Stimulated activated CD8-positive, alpha-beta memory T cell treated with anti-CD3 and anti-CD28 coated beads, Interleukin-2, amount 100 ng/mL, for 1 hour (primary cell): ENCODE measurements around the gene HTRA1.

Experiments
- DNase-seq, 2 donors: peaks; one replicate each; pipeline ENCODE4 v3.0.0-alpha.2; 2020; ENCODE audit warnings: low read depth in 2 of 2

HTRA1 gene

GRCh38 chr10:122515588-122516231 lies 54.4 kb downstream of the HTRA1 start:
- peak; percentile 8 to 39 for DNase-seq

- no peak for DNase-seq
Measured at GRCh38 chr10:122516734-122517133, 55.4 kb downstream of the HTRA1 start.

GRCh38 chr10:122519144-122519543 lies 57.8 kb downstream of the HTRA1 start:
- DNase-seq = no peak

GRCh38 chr10:122519873-122520272 lies 58.5 kb downstream of the HTRA1 start:
- DNase-seq = no peak

DNA sequence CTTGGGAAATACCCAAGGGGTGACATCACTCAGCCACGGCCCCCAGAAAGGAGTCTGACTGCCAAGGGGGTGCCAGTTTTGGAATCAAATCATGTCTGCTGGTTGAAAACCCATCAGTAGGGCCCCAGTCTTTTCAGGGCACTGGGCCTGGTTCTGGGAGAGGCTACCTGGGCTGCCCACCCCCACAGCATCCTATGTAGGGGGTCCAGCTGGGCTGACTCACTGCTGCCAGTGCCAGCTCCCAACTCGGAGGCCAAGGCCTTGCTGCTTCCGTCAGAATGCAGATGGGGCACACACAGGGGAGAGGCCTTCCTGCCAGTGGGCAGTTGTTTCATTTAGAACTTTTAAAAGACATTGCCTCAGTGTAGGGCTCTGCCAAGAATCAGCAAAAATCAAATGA lies 59.7 kb downstream of the HTRA1 start:
- DNase-seq = no peak

DNA sequence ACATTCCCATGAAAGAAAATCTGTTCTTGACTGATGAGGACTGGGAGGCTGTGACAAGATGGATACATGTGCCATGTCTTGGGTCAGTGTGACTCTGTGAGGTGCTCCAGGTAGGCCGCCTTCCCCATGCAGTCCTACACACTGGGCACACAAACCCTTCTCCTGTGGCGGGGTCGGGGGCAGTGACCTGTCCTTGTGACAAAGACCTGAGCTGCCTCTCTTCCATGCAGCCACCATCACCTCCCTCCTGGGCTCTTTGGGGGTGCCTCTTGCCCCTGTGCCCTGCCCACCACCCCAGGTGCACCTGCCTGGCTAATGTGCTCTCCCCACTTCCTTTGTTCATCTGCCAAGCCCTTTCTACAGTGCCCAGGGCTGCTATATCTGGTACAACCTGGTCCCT lies 63.5 kb downstream of the HTRA1 start:
- DNase-seq = no peak

GRCh38 chr10:122525788-122526187 lies 64.4 kb downstream of the HTRA1 start:
- no peak for DNase-seq

DNA sequence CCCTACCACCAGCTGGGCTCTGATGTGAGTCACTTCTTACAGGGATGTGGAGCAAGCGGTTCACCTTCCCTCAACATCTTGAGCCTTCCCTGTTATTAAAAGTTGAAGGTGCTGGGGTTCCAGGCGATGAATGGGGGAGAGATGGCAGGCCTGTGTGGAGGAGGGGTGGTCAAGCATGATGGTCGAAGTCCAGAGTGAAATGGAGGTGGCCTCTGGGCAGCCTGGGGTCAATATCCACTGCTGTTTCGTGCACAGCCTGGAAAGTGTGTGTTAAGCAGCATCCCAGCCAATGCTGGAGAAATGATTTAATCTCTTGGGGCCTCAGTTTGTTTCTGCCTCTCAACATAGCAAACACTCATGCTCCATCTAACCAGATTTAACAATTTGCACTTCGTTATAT lies 65.5 kb downstream of the HTRA1 start:
- no peak for DNase-seq

DNA sequence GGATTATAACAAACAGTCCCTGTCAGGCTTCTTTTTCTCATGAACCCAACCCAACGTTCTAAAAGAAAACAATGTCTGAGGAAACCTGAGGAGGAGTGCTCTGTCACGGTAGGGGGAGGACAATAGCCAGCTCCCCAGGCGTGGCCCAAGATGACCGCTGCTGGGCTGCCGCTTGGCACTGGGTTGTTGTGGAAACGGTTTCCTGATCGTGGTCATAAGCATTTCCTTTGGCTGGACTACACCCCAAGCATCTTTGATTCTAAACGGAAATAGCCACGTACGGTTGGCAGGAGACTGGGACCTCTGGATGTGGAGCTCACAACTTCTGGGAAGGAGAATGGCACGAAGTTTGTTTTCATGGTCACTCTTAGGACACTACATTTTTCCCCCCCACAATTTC lies 68.8 kb downstream of the HTRA1 start:
- DNase-seq = no peak

GRCh38 chr10:122531261-122531660 lies 69.9 kb downstream of the HTRA1 start:
- no peak for DNase-seq

DNA sequence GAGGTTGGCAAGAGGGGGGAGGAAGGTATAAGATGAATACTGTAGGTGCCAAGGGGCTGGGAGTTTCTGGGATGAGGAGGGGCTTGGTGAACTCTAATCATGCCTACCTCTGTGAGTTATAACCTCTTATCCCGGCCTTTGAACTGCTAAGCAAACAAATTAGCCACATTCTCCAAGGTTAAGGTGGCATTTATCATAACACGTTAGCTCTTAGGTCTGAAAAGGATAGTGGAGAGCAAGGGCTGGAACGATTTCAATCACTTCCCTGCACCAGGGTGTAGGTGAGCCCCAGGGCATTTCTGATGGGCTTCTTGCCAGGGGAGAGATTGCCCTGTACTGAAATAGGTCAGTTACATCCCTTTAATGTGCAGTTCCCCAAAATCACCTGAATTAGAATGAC lies 70.6 kb downstream of the HTRA1 start:
- DNase-seq = no peak

DNA sequence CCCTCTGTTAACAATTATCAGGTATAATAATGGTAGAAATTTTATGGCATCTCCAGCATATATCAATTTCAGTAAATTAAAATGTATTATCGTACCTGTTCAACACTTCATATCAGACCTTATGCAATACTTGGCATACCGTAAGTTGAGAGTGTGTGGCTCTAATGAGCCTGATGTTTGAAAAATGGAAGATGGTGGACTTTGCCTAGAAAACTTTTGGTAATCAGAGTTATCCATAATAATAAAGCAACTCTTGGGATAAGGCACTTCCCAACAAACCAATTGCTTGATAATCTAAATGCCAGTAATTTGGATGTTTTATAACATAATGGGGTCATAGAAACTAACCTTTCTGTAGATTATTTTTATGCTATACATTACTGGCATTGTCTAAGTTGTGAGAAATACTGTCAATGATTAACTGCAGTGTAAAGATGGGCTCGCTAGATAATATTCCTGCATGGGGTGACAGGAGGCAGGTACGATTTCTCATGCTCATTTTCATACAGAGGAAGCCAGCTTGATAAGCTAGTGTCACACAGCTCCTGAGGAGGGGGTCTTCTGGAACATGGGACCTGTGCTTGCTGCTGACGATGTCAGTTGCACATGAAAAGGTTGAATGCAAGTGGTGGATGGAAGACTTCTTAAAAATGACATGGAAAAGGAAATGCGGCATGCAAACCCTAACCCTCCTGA lies 71.4 kb downstream of the HTRA1 start:
- DNase-seq = no peak

GRCh38 chr10:122537545-122537944 lies 76.2 kb downstream of the HTRA1 start:
- DNase-seq = no peak

DNA sequence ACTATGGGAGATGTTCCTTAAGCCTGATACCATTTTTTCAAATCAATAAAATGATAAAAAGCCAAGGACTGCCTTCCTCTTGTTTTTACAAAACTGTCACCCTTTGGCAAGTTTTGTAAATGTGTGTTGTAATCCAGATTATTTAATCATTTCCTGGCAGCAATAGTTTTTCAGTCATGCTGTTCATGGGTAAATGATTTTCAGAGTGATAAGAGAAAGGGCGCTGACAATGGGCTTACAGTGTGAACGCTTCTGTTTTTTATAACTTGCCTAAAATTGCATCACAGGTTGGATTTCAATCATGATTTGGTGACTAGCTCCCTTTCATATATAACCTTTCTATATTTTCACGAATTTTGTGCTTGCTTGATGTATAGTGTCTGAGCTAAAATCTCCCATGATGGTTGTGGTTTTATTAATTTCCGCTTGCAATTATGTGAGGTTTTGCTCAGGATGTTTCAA lies 80.2 kb downstream of the HTRA1 start:
- no peak for DNase-seq

DNA sequence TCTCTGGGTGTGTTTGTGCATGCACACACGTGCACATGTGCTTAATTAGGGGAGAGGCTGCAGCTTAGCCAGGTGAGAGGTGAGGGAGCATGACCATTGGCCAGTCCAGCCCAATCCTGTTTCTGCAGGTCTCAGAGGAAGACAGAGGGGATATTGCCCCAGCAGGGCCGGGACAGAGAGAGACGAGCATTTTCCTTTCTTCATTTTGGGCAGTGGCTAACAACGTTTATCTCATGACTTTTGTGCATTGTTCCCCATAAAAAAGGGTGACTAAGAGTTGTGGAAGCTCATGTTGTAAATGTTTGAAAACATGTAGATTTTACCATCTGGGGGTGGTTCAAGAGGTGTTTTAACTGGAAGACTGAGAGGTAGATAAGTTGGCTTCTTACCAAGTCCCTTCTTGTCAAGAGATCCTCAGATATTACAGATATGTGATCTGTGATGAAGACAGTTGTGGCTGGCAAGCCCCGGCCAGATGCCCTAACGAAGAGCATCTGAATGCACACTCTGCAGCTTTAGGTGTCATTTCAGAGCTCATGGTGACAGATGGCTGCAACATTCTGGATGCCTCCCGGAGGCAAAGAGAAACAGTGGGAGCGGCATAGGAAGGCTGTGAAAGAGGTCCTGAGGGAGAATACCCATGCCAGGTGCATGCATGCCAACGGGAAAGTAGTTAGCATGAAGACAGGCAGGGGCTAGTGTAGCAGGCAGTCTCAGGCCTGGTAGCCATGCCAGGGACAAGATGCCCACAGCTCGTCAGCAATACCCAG lies 82.5 kb downstream of the HTRA1 start:
- DNase-seq = no peak

GRCh38 chr10:122544493-122544892 lies 83.1 kb downstream of the HTRA1 start:
- DNase-seq = no peak

DNA sequence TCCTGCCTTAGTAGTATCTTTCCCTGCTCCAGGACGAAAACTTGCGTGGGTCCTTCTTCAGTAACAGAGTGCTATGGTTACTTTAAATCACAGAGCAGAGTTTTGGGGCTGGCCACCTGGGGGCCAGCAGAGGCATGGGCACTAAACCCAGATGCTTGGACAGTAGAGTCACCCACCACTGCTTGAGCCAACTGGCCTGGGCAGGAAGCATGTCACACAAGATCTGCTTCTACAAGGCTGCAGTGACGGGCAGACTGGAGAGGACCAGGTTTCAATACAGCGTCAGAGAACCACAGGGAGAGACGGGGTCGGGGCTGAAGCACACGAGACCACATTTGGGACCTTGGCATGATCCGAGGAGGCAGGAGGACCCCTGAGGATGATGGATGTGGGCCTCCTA lies 84.9 kb downstream of the HTRA1 start:
- DNase-seq = no peak

GRCh38 chr10:122548407-122549085 lies 87.2 kb downstream of the HTRA1 start:
- DNase-seq = no peak

DNA sequence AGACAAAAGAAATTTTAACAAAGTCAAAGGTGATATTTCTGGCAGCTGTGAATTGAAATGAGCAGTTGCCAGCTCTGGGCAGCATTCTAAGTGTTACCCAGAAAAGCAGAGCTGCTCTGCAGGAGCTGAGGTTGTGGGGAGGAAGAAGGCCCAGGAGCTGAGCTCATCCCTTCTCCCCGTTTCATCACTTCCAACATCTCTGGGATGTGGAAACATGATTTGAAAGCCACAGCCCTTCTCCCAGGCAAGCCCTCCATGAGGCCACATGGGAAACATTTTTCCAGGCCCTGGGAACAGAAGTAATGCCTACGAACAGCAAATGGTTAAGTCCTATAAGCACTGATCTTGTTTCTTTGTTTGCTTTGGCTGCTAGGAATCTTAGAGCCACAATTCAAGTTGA lies 88.3 kb downstream of the HTRA1 start:
- DNase-seq = no peak

- DNase-seq = no peak
Measured at GRCh38 chr10:122550427-122550826, 89.1 kb downstream of the HTRA1 start.

GRCh38 chr10:122550983-122551382 lies 89.6 kb downstream of the HTRA1 start:
- no peak for DNase-seq

DNA sequence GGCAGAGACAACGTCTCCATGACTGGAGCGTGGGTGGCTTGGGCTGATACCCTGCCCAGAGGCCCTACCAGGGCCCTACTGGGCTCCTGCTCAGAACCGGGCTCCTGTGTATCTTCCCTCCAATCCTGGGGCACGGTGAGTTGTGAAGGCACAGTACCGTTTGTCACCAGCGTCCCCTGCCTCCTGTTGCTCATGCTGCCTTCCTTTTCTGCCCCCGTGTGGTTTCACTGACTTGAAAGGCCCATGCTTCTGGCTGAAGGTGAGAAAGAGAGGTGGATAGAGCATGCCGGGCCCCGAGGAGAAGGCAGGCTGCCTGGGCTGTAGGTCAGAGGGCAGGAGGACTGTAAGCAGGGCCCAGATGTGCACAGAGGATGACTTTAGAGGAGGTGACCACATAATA lies 90.1 kb downstream of the HTRA1 start:
- DNase-seq = no peak
